ENCODE results near the gene ABHD16B.
A peak's percentile ranks its signal among the peaks of the same experiment; 100 is the strongest.
"Not testable (repeated sequence)": the region's sequence is repeated elsewhere in the genome, so short reads cannot be mapped to it uniquely, and the experiment has no call there.

Gene ABHD16B

DNA sequence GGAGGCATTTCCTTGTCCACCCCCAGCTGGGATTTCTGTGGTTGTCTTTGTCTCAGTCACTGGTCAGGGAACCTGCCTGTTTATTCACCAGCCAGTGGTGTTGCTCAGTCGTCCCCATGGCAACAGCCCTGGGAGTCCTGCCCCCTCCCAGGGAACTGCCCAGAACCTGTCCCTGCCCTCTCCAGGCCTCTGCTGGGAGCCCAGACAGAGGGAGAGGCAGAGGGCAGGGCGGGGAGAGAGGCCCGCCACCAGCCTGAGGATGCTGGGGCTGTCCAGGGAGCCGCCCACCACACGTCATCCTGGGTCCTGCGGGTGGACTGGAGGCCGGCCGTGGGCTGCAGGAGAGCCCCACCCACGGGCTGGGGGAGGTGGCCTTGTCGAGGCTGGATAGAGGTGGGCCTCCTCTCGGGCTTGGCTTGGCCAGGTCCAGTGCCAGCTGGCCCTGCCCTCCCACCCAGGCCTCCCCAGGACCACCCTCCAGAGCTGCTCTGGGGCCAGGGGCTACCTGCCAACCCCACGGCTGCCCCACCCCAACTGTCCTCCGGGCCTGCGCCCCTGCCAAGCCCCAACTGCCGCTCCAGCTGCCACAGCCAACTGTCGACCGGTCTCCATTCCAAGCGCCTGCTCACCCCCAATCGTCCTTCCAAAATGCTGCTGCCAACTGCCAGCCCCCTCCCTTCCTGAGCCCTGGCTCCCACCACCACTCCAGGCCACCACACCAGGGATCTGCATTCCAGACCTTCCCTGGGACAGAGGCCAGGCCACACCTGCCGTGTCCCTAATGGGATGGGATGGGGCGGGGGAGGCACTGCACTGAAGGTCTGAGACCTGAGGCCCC, 26.1 kb upstream of the ABHD16B start:
- DNase-seq (ENCODE audit: low spot score), result peak; percentile 34

DNA sequence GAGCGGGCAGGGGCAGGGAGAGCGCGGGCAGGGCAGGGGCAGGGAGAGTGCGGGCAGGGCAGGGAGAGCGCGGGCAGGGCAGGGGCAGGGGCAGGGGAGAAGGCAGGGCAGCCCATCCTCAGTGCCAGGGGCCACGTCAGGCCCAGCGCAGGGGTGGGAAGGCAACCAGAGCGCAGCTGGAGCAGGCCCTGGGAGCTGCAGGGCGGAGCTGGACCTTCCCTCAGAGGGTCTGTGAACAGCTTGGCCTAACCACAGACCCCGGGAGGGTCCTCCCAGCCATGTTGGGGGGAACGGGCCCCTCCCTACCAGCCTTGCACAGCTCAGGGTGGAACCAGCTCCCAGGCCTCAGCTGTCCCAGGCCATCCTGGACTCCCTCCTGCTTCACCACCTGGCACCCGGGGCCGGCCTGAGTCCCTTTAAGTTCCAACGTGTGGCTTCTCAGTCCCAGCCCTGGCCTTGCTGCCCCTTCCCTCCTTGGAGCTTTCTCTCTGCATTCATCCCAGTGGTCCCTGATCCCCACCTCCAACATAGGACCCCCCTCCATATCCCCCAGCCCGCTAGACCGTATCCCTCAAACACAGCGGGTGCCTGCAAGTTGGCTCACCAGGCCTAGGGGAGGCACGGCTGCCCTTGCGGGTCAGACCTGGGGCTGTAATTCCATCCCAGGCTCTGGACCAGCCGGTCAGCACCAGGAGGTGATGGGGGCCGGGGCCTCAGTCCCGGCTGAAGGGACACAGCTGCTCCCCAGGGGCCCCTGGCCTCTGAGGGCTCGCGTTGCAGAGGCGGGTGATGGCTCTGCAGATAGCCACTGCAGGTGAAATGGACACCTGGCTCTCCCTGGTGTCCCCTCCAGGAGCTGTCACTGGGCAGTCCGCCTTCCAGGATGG, 24.6 kb upstream of the ABHD16B start:
- DNase-seq (ENCODE audit: low spot score), result no peak

DNA sequence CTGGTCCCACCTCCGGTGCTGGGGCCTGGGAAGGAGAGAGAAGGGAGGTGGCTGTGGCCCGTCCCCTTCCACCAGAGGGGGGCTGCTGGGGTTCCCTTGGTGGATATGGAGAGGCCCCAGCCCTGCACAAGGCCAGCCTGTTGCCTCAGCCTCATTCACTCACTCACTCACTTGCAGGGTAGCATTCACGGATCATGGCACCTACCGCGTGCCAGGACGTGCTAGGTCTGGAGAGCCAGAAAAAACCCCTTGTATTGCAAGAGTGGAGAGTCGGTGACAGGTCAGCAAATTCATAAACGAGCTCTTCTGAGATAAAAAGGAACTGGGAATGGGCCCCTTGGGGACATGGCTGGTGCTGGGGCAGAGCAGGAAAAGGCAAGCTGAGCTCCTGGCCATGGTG, 23.8 kb upstream of the ABHD16B start:
- no peak for DNase-seq (ENCODE audit: low spot score)

DNA sequence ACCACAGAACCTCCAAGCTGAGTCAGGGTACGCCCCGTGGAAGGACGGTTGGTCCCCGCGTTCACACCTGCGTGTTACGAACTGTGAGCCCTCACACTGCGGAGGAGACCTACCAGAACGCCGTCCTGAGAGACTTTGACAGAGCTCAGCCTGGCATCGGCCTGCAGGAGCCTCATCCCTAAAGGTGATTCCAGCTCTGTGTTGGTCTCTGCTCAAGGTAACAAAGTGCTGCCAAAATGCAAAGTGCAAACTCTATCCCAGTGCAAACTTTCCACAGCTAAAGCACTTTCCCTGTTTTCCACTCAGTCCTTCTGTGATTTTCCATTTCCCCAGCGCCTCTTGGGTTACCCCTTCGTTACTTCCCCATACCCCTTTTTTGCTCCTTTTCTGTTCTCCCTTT, 21.7 kb upstream of the ABHD16B start:
- no peak for DNase-seq (ENCODE audit: low spot score)

DNA sequence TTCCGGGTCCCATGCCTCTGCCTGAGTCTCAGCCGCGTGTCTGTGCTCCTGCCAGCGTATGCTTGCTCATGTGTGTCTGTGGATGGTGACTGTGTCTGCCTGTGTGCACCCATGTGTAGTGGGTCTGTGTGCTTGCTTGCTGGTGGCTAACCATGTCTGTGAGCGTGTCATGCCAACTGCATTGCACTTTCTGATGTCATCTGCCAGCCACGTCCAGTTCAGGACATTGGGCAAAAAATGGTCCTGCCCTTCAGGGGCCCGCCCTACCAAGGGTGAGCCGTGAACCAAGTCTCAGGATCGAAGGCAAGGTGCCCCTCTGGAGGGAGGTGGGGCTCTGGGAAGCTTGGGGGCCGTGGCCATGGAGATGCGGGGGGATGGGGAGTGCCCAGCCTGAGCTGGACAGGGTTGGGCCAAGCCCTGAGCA, 20.9 kb upstream of the ABHD16B start:
- DNase-seq (ENCODE audit: low spot score), result no peak

DNA sequence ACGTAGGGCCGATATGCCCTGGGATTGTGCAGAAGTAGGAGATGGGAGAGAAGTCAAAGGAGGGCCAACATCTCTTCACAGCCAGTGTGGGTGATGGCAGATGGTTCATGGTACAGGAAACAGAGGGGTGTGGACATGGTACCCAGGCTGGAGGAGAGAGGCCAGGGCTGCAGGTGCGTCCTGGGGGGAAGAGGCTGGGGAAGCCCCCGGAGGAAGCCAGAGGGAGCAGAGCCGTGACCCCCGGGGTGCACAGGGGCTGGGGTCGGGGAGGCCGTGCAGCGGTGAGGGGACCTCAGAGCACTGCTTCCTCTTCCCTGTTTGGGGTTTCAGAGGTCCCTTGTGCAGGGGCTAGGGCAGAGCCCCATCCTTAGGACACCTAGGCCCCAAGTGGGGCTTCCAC, 19.0 kb upstream of the ABHD16B start:
- DNase-seq (ENCODE audit: low spot score), result no peak

DNA sequence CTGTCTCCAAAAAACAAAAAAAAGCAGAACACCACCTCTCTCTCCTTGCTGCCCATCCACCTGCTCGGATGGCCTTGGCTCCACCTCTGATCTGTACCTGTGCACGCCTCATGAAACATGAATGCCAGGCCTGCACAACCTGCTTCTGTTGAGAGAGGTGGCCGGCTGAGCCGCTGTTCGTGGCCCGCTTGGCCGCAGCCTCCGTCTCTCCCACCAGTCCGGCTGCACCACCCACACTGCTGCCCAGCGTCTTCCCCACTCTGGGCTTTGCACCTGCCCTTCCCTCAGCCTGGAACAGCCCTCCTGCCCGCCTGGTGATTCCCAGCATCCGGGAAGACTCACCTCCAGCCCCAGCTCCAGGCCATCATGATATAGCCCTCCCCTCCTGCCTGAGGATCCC, 18.1 kb upstream of the ABHD16B start:
- DNase-seq (ENCODE audit: low spot score), result no peak

DNA sequence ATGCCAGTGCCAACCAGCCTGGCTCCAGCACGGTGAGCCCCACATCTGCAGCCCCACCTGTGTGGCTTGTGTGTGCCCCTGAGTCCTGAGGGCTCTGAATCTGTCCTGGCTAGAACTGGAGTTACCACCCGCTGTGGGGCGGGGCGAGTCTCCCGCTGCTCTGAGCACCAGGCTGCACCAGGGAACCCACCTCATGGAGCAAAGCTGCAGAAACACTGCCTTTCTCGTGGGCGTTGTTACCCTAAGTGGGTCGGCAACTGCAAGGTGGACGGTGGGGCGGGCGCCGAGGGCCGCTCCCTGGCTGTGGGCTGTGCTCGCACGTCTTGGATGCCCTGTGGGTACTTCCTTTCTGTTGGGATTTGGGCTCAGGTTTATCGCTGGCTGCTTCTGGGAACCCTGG, 17.5 kb upstream of the ABHD16B start:
- DNase-seq (ENCODE audit: low spot score), result no peak

DNA sequence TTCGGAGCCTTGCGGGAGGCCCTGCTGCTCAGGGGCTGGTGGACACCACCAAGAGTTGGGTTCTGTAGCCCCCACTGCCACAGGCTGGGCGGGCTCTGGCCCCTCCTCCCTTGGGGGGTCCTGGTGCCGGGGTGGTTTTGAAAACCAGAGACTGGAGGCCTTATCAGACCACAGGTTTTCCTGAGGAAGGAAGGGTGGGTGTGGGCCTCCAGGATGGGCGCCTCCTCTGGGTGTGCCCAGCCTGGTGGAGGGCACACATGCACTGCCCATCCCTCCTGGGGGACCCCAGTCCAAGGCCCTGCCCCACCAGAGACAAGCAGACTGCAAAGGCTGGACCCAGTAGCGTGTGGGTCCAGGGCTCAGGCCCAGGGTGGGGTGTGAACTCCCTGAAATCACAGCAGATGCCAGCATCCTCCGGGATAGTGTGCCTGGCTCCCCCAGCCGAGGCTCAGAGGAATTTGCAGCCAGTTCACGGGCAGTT, 16.7 kb upstream of the ABHD16B start:
- no peak for DNase-seq (ENCODE audit: low spot score)

DNA sequence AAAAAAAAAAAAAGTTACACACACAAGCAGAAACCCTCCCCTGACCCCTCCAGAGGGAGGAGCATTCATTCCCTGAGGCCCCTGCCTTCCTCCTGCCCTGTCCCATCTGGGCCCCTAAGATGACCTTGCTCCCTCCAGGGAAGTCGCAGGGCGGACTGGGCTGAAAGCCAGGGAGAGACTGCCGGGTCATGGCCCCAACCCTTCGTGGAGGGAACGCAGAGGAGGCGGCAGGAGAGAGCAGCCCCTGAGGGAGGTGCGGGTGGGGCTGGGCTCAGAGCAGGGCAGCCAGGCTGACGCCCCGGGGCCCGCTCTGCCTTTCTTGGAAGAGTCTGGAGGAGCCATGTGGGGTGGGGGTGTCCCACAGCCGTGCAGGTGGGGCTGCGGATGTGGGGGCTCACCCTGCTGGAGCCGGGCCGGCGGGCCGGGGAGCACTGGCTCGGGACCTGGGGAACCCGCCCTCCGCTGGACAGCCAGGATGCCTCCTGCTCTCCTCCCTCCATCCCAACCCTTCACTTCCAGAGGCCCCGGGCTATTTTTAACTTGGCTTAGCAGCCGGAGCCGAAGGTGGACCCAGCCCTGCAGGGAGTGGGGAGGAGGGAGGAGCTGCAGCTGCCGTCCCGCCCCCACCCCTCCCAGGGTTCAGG, 15.0 kb upstream of the ABHD16B start:
- no peak for DNase-seq (ENCODE audit: low spot score)

DNA sequence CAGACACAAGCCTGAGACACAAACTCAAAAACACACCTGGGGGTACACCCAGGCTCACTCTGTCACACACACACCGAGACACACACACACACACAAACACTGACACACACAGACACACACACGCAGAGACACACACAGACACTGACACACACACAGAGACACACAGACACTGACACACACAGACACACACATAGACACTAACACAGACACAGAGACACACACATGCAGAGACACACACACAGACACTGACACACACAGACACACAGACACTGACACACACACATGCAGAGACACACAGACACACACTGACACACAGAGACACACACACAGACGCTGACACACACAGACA, 14.4 kb upstream of the ABHD16B start:
- DNase-seq (ENCODE audit: low spot score), result no peak

DNA sequence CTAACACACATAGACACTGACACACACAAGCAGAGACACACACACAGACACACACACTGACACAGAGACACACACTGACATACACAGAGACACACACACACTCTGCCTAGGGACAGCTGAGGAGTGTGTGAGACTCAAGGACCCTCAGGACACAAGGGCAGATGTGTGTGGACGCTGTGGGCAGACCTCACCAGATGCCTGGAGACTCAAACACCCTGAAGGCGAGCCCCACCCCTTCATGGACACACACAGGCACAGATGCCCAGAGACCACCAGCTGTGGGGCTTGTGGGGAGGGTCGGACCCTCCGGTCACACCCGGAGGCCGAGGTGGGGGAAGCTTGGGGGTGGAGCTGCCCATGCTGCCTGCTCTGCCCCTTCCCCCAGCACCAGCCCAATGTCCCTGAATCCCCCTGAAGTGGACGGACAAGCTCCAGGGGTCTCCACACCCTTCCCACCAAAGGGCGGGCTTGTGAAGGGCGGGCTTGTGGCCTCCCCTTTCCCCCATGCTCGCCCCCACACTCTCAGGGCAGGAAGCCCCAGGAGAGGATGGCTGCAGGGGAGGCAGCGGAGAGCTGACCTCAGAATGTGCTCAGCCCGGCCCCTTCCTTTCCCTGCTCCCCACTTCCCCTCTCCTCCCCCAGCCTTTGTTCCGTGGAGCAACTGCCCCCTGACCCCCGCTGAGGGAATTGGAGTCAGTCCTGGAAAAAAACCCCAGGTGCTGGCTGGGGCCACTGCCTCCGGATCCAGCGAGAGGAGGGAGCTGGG, 13.9 kb upstream of the ABHD16B start:
- no peak for DNase-seq (ENCODE audit: low spot score)

DNA sequence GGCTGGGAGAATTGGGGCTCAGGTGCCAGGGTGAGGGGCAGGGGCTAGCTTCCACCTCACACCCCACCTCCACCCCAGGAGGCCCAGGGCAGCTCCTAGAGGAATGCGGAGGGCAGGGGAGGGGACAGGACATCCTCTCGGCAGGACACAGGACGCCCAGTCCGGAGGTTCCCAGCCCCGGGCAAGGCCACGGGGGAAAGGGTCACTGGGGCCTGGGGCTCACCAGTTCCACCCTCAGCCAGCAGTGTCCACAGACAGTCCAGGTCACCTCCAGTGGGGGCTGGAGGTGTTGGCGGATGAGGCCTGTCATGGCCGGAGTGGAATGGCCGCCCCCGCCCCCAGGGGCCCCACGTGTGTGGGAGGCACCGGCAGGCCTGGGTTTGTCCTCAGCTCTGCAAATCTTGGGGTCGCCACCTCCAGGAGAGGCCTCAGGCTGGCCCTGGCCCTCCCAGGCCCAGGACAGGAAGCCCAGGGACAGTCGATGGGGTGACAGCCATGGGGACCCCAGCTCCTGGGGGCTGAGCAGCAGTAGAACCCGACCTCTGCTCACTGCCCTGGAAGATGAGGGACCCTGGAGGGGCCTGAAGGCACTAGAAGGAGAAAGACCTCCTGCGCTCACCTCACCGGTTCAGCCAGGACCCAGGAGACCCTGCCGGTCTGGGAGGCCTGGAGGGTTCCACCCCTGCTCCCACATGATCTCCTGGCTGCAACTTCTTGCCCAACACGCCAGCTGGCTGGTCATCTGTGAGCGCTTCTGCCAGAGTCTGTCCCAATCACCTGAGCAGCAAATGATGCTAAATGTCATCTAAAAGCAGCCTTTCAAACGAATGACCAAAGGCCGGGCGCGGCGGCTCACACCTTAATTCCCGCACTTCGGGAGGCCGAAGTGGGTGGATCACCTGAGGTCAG, 13.0 kb upstream of the ABHD16B start:
- DNase-seq (ENCODE audit: low spot score), result no peak

DNA sequence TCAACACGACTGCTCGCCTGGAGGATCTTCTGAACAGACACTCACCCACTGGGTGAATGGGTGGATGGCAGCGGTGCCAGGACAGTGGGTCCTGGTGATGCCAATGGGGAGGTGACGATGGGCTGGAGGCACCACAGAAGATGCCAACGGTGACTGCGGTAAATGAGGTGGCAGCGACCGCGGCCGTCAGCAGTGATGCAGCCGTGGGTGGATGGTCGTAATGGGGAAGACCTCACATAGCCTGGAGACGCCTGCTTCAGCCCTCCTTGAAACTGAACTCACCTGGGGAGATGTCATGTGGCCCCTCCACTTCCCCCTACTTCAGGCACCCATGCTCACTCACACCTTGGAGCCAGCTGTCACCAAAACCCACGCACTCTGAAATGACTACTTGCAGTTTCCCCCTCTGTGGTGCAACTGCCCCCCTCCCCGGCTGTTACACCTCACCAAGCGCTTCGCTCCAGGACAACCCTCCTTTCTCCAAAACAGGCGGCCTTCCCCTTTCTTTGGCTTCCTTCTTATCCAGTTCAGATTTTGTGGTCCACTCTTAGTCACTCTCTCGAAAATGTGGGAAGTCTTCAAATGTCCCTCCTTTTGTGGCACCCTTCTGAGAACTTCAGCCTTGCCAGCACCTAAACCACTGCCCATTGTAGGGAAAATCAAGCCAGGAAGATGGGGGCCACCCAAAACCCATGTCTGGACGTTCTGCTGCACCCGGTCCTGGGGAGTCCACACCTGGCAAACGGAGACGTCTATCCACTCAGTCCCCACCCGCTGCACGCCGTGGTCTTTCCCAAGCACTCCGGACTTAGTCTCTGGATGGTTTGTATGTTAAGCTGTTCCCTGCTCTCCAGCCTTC, 10.4 kb upstream of the ABHD16B start:
- DNase-seq (ENCODE audit: low spot score), result no peak

DNA sequence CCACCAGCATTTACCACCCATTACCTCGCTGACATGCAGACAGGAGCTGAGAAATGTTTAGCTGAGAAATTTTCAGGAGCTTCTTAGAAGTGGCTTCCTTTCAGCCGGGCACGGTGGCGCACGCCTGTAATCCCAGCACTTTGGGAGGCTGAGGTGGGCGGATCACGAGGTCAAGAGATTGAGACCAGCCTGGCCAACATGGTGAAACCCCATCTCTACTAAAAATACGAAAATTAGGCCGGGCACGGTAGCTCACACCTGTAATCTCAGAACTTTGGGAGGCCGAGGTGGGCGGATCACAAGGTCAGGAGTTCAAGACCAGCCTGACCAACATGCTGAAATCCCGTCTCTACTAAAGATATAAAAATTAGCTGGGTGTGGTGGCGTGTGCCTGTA, 9.8 kb upstream of the ABHD16B start:
- not testable (repeated sequence) for DNase-seq (ENCODE audit: low spot score)

DNA sequence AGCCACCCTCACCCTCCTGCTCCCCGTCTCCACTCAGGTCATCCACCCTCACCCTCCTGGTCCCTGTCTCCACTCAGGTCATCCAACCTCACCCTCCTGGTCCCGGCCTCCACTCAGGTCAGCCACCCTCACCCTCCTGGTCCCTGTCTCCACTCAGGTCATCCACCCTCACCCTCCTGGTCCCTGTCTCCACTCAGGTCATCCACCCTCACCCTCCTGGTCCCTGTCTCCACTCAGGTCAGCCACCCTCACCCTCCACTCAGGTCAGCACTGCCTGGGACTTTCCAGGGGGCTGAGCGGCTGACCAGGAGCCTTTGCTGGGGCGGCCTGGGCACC, 7.6 kb upstream of the ABHD16B start:
- DNase-seq (ENCODE audit: low spot score), result not testable (repeated sequence)

DNA sequence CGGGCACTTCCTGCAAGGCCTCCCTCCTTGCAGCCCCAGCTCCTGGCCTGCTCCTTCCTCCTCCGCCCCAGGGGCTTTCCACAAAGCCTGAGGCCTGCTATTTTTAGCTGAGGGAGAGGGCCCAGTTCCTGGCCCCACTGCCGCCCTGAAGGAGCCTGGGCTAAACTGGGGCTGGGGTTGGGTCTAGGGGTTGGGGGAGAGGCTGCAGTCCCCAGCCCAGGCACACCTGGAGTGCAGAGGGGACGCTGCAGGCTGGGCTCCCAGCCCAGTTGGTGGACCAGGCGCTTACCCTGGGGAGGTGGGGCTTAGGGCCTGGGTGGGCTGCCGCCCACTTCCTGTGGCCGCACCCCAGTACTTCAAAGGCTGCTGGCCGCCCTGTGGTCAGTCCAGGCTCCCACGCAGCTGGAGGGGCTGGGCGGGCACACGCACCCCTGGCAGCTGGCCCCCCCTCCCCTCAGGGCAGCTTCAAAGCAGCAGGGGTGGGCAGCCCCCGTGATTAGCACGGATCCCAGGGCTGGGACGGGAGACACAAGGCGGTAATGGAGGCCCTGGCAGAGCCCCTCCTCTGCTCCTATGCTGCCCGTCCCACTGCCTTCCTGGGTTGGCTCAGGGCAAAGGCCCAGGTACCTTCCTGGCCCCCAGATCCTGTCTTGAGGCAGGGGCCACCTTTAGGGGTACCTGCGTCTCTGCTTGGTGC, 7.1 kb upstream of the ABHD16B start:
- no peak for DNase-seq (ENCODE audit: low spot score)

DNA sequence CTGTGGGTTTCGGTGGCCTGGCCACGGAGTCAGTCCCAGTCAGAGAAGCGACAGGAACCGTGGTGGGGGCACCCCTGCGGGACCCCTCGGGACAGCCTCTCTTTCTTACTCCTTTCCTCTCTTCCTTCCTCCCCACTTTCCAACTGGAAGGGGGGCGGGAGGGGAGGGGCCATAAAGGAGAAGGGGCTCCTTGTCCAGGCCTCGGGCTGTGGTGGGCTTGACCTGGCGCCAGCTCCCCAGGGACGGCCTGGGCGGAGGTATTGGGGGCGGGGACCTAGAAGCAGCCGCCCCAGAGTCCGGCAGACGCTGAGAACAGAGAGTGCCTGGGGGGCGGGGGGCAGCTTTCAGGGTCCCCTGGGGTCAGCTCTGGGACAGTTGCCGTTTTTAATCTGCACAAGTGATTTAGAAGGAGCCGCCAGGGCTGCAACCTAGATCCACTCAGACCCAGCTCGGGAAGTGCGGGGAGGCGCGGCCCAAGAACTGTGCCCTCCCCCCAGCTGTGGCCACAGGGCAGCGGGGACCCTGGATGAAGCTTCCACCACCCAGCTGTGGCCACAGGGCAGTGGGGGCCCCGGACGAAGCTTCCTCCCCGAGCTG, 6.4 kb upstream of the ABHD16B start:
- DNase-seq (ENCODE audit: low spot score), result no peak

Measured in globus pallidus (tissue), 1 donor.